GM19240 (cell line): Measurements from ENCODE around the gene GEMIN8.

Source experiments
- DNase-seq: peaks from one replicate; pipeline ENCODE4 v3.0.0; 2011; ENCODE audit warnings: low spot score; ENCODE audit not compliant: insufficient read length

The GEMIN8 gene

DNA sequence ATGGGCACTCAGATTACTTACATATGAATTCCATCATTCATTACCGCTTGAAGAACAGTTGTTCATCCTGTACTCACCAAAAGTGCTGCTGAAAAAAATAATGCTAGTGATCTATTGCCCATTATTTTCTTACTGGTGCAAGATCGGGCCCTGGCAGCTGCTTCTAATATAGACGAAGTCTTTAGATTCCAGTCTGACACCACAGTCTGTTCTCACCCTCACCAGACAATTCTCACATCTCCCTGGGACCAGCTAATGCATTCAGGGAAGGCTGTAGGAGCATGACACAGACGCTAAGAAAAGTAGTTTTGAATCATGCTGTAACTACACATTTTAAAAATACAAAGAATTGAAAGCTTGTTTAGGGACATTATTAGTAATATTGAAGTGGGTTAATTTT is 13.8 kb downstream of the GEMIN8 start:
- no peak for DNase-seq

GRCh38 chrX:14015294-14015693 is 14.4 kb downstream of the GEMIN8 start:
- DNase-seq, result no peak

GRCh38 chrX:14014526-14014925 is 15.2 kb downstream of the GEMIN8 start:
- no peak for DNase-seq

DNA sequence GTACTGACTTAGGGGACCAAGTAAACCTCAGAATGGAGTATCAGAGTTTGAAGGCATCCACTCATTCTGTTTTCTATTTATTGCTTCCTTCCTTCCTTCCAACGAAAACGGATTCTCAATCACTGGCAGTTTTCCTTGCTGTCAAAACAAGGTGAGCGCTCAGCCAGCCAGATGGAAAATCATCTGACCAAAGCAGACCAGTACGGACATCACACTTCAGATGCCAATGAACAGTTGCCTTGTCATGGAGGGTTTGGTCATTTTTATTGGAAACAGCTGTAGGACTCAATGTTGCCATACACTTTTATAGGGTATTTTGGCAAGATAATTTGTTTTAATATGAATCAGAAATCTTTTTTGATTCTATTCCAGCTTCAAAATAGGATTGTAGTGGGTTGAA is 16.6 kb downstream of the GEMIN8 start:
- DNase-seq, result no peak

DNA sequence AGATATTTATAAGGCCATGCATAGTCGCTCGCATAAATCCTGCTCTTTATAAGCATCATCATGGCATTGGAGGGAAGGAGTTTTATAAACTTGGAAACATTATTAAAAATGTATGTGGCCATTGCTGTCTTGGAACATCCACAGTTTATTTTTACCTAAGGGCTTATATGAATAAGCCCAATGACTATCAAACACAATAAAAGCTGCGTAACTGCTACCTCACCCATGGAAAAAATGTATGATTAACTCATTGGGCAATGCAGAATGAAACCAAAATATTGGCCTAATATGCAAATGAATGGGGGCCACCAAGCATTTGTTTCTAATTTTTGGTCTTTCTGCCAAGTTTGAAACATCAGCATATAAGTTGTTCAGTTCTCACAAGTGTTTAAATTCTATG is 19.1 kb downstream of the GEMIN8 start:
- DNase-seq, result no peak

DNA sequence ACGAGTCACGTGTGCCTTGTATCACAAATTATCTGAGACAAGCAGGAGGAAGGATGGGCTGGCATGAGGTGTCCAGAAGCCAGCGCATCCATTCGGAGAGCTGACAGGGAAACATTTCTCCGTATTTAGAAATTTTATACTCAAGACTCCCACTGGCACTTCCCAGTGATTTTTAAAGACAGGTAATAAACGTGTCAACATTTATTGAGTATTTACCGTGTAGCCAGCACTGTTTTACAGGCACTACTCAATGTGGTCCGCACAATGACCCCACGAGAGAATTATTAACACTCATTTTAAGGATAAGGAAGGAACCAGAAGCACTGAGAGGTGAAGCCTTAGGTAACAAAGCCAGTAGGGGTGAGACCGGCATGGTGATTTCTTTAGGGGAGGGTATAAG is 23.2 kb downstream of the GEMIN8 start:
- no peak for DNase-seq

GRCh38 chrX:14003876-14004425 is 25.7 kb downstream of the GEMIN8 start:
- DNase-seq, result no peak

DNA sequence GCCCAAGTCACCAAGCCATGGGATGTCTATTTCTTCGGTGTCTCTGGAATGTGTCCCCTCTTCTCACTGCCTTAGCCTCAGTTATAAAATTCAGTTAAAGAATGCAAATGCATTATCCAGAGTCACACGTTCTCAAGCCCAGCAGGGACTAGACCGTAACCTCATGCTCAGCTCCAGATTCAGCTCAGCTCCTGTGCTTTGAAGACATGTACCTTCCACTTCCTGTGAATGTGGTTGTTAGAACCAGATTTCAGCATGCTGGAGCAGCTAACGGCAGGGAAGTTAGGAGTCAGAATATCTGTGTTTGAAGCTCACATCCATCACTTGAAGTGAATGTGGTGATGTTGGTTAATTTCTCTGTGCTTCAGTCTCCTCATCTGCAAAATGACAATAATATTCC is 26.7 kb downstream of the GEMIN8 start:
- DNase-seq, result no peak

GRCh38 chrX:13996650-13997049 is 33.0 kb downstream of the GEMIN8 start:
- no peak for DNase-seq

DNA sequence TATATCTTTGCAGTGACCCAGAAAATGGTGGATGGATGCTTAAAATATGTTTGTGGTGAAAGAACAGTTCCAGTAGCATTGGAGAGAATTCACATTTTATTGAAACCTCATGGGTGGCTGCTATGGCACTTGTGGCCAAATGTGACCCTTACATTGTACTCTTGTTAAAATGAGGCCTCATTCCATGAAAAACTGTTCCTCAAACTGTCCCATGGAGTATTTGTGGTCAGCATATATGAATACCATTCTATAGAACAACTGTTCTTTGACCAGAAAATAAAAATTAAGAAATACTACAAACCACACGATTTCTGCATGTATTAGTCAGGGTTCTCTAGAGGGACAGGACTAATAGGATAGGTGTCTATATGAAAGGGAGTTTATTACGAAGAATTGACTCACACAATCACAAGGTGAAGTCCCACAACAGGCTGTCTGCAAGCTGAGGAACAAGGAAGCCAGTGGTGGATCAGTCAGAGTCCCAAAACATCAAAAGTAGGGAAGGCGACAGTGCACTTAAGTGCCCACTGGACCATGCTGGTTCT is 35.1 kb downstream of the GEMIN8 start:
- no peak for DNase-seq

DNA sequence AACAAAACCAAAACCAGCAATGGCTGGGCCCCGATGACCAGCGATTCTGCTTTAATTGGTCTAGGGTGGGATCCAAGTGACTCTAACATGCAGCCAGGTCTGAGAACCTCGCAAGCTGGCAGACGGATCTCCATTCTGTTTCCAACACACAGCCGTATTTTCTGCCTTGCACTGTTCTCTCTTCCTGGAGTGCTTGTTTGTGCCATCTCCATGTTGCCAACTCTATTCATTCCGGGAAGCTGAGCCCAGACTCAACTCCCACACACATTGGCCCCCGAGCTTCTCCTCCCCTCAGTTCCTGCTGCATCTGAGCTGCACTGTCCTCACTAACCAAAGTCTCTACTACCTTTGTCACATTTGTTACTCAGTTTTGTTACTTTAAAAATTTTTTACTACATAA is 35.6 kb downstream of the GEMIN8 start:
- DNase-seq, result no peak

DNA sequence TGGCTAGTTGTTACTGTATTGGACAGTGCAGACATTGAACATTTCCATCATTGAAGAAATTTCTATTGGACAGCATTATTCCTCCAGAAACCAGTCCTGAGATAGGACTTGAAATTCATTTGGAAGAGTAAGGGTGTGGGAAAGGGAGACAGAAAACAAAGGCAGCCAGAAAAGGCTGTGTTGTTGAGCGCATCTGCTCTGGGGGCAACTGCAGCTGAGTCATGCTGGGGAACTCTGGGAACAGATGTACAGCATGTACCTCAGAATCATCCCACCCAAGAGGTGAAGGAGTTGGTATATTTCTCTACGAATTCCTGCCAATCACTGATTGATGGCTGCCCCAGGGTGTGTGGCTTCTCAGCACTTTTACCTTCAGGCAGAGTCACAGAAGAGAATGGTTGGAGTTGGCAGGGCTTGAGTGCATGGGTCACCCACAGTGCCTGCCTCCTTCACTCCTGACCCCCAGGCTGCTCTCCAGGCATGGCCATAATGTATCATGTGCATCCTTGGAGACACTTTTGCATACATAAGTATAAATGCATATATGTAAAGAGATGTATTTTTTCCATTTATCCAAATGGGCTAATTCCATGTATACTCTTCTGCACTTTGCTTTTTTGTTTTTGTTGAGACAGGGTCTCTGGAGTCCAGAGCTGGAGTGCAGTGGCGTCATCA is 39.4 kb downstream of the GEMIN8 start:
- DNase-seq, result no peak

DNA sequence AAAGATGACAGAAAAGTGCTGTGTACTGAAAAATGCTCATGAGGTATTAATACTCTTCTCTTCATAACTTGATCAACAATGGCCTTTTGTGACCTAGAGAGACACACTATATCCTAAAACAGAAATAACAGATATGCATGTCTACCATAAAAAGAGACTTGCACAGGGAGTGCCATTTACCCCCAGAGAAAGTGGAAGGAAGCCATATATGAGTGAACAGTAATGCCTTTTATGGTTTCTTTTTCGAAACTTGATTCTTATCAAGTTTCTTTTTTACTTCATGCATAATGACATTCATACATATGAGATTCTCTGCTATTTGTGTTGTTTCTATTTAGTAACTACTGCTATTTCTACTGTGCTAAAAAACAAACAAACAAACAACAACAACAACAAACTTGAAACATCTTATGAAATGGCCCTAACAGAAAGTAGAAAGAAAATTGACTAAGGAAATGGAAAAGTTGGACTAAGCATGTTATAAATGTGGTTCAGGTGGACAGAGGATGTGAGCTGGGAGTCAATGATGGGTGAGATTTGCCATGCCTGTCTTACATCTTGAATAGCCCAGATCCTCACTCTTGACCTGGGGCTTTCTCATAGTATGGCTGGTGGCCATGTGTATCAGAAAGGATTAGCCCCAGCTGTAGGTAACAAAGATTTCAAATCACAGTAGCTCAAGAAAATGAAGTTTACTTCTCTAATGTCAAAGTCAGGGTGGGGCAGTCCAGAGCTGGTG is 43.8 kb downstream of the GEMIN8 start:
- DNase-seq, result no peak

DNA sequence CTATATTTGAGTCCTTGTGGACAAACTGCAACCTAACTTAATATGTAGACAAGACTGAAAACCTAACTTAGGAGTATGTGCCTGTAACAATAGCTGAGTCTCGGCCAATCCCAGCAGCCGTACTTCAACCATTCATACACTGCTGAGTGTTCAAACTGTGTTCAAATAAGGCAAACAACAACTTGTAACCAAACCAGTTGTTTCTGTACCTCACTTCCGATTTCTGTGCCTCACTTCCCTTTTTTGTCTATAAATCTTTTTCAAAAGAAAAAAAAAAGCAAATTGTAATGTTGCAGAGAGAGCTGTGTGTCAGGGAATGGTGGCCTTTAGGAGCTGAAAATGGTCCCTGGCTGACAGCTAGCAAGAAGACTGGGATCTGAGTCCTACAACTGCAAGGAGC is 46.0 kb downstream of the GEMIN8 start:
- no peak for DNase-seq

- DNase-seq, result no peak
These were observed 61.5 kb downstream of the GEMIN8 start for GRCh38 chrX:13968198-13968597.

- no peak for DNase-seq
These were observed 62.1 kb downstream of the GEMIN8 start for GRCh38 chrX:13967636-13968035.

- DNase-seq, result no peak
These were observed 62.9 kb downstream of the GEMIN8 start for GRCh38 chrX:13966793-13967125.

GRCh38 chrX:13966071-13966792 is 63.5 kb downstream of the GEMIN8 start:
- DNase-seq, result no peak

DNA sequence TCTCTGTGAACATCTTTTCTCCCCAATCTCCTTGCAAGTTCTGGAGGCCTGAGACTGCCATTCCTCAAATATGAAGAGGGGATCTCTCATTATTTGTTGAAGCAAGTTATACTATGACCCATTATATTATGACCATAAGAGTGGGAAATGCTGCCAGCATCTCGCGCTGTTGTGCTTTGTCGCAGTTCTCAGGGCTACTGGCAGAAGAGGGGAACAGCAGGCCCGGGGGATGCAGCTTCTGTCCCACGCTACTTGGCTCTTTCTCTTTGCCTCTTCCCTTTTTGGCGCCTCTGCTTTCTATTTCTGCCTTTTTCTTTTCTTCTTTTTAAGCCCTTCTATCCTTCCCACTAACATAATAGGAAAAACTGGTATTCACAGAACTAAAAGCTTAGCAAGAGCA is 64.2 kb downstream of the GEMIN8 start:
- DNase-seq, result no peak

DNA sequence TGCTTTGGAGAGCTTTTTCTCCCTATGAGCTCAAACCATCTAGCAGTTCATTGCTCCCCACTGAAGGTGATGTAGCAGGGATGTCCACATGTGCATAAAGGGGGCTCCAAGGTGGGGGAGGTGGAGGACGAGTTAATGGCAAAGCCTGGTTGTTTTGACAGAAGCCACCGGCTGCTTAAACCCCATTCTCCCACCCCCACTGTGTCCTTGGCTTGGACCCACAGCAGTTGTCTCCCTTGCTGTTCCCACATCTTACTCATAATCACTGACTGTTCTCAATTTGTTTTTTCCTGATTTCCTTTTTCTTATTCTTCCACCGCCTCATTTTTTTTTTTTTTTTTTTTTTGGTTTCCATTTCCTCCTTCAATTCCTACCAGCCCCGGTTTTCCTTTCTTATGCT is 72.7 kb downstream of the GEMIN8 start:
- DNase-seq, result no peak
